Loucy (cell line): ENCODE data around the gene GTF2F1.

Experiments
- CTCF ChIP-seq: fragments of 200-600 bp; sonication (generic); conservative IDR thresholded peaks from 2 replicates; pipeline ENCODE4 v1.5.1; 2014; ENCODE audit warnings: mild to moderate bottlenecking, antibody characterized with exemption, low read length
- EZH2phosphoT487 ChIP-seq: fragments of 200-600 bp; IDR thresholded peaks from 2 replicates; pipeline ENCODE4 v1.6.1; 2018; ENCODE audit warnings: antibody characterized with exemption, mild to moderate bottlenecking, moderate library complexity, borderline replicate concordance

- TF ChIP-seq CTCF (no peak), EZH2phosphoT487 (no peak)
These were observed 35.0 kb downstream of the GTF2F1 start for GRCh38 chr19:6358003-6358402.
